Measurements from ENCODE around the gene KRT75. TPM values are rescaled to one million over a fixed set of nuclear protein-coding genes. Genes with fewer than 3 reads are reported as not detected.
A peak's percentile ranks its signal among the peaks of the same experiment; 100 is the strongest.

The KRT75 gene
- total RNA-seq, 2 donors from 2014 or later = 0.10 TPM; not detected in 1

DNA sequence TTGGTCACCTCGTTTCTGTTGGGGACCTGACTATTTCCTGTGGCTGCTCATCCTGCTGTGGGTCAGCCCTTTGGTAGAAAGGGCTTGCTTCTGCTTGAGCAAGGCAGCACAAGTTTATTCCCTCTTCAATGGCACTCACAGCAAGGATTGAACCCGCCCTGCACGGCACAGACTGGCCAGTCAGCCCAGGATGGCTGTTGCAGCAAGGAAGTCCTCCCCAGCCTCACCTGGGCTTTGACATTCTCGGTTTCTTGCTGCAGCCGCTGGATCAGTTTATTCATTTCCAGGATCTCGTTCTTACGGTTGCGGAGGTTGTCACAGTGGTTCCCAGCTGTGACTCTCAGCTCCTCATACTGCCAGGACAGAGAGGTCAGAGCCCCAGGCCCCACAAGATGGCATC is 37.5 kb downstream of the KRT75 start:
- Histone ChIP-seq H3K27ac (no peak overlapping the region), H3K4me3 (no peak overlapping the region), H3K27me3 (no peaks in the 10 kb centered on the region), H3K9ac (ENCODE audit: low read depth in 2 of 2, low read length in 2 of 2) (no peak overlapping the region), H3K4me1 (no peaks in the 10 kb centered on the region), H3K9me3 (no peaks in the 10 kb centered on the region), H3K36me3 (no peaks in the 10 kb centered on the region)
- TF ChIP-seq, protein P1, sequence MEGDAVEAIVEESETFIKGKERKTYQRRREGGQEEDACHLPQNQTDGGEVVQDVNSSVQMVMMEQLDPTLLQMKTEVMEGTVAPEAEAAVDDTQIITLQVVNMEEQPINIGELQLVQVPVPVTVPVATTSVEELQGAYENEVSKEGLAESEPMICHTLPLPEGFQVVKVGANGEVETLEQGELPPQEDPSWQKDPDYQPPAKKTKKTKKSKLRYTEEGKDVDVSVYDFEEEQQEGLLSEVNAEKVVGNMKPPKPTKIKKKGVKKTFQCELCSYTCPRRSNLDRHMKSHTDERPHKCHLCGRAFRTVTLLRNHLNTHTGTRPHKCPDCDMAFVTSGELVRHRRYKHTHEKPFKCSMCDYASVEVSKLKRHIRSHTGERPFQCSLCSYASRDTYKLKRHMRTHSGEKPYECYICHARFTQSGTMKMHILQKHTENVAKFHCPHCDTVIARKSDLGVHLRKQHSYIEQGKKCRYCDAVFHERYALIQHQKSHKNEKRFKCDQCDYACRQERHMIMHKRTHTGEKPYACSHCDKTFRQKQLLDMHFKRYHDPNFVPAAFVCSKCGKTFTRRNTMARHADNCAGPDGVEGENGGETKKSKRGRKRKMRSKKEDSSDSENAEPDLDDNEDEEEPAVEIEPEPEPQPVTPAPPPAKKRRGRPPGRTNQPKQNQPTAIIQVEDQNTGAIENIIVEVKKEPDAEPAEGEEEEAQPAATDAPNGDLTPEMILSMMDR (IDR thresholded peaks at IDR 0.05) = no peak
- DNase-seq = no peak
- intact Hi-C loops (cut with DNase I) = no loop called here

DNA sequence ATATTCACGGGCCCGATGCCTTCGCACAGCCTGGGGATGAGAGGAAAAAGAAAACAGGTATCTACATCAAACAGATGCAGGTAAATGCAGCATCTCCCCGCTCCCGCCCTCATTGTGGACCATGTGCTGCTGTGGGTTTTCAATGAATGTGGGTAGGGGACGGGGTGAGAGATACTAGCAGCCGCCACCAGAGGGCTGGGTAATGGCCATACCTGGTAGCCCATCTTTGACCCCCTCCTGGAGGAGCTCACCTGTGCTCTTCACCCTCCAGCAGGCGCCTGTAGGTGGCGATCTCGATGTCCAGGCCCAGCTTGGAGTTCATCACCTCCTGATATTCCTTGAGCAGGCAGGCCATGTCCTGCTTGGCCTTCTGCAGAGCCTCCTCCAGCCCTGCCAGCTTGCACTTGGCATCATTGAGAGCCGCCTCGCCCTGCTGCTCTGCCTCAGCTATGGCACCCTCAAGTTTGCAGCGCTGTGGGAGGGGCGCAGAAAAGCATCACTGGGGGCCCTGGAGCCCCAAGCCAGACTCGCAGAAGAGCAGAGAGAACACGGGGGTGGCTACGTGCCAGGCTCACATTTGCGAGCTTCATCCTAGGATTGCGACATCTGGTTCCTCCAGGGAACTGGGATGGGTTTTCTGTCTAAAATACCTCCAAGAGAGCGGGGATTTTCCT is 38.3 kb downstream of the KRT75 start:
- intact Hi-C loops (cut with DNase I) = no loop called here
- DNase-seq = peak; percentile 40
- TF ChIP-seq, protein P1 (IDR thresholded peaks at IDR 0.05) = peak; percentile 34
- Histone ChIP-seq H3K4me3 (no peak overlapping the region), H3K4me1 (no peaks in the 10 kb centered on the region), H3K36me3 (no peaks in the 10 kb centered on the region), H3K27me3 (no peaks in the 10 kb centered on the region), H3K9me3 (no peaks in the 10 kb centered on the region), H3K9ac (ENCODE audit: low read depth in 2 of 2, low read length in 2 of 2) (no peak overlapping the region), H3K27ac (no peak overlapping the region)

DNA sequence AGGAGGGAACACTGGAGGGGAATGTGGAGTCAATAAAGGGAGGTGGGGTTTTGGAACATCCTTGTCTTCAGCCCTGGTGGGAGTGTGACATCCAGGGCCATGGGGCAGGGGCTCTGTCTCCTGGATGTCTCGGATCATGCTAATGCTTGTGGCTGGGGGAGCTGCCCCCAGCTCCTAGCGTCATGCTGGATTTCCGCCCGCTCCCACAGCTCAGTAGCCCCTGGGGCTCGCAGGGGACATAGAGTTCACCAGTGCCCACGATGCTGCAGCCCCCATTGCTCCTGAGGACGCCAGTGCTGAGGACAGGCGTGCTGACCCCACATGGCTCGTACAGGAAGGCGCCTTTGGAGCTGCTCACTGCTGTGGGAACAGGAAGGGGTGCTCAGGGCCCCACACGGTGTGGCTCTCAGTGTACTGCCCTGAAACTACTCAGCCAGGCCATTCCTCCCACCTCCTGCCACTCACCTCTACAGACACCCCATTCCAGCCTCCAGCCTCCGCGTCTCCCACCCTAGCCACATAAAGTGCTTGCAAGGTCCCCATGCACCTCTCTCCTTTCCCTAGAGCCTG is 39.2 kb downstream of the KRT75 start:
- Histone ChIP-seq H3K9me3 (no peaks in the 10 kb centered on the region), H3K4me3 (no peak overlapping the region), H3K27me3 (no peaks in the 10 kb centered on the region), H3K27ac (no peak overlapping the region), H3K36me3 (no peaks in the 10 kb centered on the region), H3K4me1 (no peaks in the 10 kb centered on the region), H3K9ac (ENCODE audit: low read depth in 2 of 2, low read length in 2 of 2) (no peak overlapping the region)
- intact Hi-C loops (cut with DNase I) = loop anchor here (5.0 kb wide), 1 partner anchor 112 kb away; no protein-coding TSS in a partner anchor
- DNase-seq = no peak
- TF ChIP-seq, protein P1 (IDR thresholded peaks at IDR 0.05) = no peak

DNA sequence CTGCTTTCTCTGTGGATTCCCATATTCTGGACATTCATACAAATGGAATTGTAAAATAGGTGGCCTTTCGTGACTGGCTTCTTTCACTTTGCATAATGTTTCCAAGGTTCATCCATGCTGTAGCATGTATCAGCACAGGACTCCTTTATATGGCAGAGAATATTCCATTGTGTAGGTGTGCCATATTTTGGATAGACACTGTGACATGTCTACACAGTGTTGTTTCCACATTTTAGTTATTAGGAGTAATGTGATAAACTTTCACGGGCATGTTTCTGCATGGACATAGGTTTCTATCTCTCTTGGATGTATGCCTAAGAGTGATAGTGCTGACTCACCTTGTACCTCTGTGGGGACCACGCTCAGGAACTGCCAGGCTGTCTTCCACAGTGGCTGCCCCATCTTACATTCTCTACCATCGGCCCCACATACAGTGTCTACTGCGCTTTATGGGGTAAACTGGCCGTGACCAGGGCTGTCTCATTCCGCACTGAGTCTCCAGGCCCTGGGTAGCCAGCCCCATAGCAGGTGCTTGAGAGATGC is 41.6 kb downstream of the KRT75 start:
- H3K4me1 ChIP-seq = no peaks in the 10 kb centered on the region
- H3K9me3 ChIP-seq = no peaks in the 10 kb centered on the region
- intact Hi-C loops (cut with DNase I) = loop anchor here (5.0 kb wide), 1 partner anchor 115 kb away; no protein-coding TSS in a partner anchor
- H3K27ac ChIP-seq = no peak overlapping the region
- no peaks in the 10 kb centered on the region for H3K36me3 ChIP-seq
- no peaks in the 10 kb centered on the region for H3K27me3 ChIP-seq
- no peak for DNase-seq
- no peak overlapping the region for H3K9ac ChIP-seq (ENCODE audit: low read depth in 2 of 2, low read length in 2 of 2)
- H3K4me3 ChIP-seq = no peak overlapping the region
- TF ChIP-seq, protein P1 (IDR thresholded peaks at IDR 0.05) = no peak

DNA sequence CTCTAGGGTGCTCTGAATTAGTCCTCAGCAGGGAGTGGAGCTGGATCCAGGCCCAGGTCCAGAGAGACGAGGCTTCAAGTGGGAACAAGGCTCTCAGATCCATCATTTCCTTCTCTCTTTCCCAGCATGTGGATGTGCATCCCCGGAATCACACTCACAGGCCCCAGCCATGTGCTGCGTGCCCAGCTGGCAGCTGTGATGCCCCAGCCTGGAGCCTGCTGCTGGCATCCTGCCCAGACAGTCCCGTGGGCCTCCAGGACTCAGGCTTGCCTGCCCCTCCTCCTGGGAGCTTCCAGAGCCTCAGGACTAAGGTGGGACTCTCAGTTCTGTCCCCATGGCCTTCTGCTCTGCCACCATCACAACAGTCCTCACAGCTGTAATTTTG is 42.6 kb downstream of the KRT75 start:
- intact Hi-C loops (cut with DNase I) = loop anchor here (5.0 kb wide), 1 partner anchor 116 kb away; no protein-coding TSS in a partner anchor
- Histone ChIP-seq H3K9me3 (no peaks in the 10 kb centered on the region), H3K36me3 (no peaks in the 10 kb centered on the region), H3K27ac (no peak overlapping the region), H3K4me3 (no peak overlapping the region), H3K9ac (ENCODE audit: low read depth in 2 of 2, low read length in 2 of 2) (no peak overlapping the region), H3K4me1 (no peaks in the 10 kb centered on the region), H3K27me3 (no peaks in the 10 kb centered on the region)
- TF ChIP-seq, protein P1 (IDR thresholded peaks at IDR 0.05) = no peak
- peak; percentile 36 for DNase-seq

Measured in colonic mucosa (tissue), 4 donors.